T-helper 1 cell treated with Interleukin-12 subunit alpha and Interleukin-12 subunit beta and Interleukin-4 antibody, amounts not matched to agents 30 ng/mL and 1 ng/mL, for 36 hours (primary cell): Measurements from ENCODE around the gene H1-8. TPM values are rescaled to one million over a fixed set of nuclear protein-coding genes. Genes with fewer than 3 reads are reported as not detected.

Experiments used
- intact Hi-C: fragments of 100-400 bp; cut with micrococcal nuclease; formaldehyde crosslinking; loops from one replicate; pipeline ENCODE4 v1.15.1; 2024
- total RNA-seq: library from RNA; stranded (reverse); gene quantifications from 2 replicates; pipeline ENCODE4 v1.2.3, GENCODE V29; 2022

H1-8 gene
- total RNA-seq, 1 donor from 2014 or later = not detected

DNA sequence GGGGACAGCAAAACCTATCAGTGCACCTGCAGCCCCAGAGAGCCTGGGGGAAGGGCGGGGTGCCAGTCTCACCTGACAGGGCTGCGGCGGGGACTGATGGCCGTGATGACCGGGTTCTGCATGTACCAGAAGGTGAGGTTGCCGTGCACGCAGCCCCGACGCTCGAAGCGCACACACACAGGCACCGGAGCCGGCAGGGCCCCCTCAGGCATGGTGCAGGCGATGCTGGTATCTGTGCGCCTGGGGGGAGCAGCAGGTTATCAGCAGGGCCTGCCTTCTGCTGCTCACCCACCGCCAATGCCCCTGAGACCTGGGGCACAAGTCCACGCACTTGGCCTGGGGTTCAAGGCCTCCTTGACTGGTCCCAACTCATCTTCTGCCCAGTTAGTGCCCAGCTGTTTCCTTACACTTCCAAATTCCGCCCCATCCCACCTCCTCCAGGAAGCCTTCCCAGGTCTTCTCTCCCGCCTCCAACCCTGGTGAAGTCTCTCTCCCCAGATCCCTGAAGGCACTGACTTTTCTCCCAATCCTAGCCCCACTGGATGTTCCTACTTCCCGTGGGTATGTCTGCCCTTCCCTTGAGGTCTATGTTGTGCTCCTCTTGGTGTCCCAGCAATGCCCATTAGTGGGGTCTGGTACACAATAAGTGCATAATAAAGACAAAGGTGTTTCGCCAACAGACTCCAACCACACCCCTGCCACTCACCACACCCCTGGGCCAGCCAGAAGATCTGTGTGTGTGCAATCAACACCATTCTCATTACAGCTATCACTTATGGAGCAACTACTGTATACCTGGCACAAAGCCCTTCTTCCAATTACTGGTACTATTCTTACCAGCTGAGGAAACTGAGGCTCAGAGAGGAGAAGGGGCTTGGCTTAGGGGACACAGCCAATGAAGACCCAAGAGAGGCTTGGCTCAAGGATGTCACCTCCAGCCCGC lies 28.9 kb downstream of the H1-8 start:
- intact Hi-C loops = no loop called here

GRCh38 chr3:129572603-129573002 lies 29.6 kb downstream of the H1-8 start:
- intact Hi-C loops = no loop called here

DNA sequence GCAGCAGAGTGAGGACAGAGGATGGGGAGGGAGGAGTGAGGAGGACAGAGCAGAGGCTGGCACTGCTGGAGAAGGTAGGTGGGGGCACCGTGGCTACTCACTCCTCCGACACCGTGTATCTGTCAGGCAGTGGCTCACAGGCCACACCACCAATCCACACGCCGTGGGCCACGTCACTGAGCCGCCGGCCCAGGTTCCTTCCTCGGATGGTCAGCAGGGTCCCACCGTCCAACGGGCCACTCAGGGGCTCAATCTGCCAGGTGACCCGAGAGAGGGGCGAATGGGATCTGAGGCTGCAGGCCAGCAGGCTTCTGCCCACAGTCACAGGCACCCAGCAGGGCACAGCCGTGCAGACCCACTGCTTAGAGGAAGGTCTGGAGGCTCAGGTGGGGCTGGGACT lies 30.5 kb downstream of the H1-8 start:
- intact Hi-C loops = no loop called here

DNA sequence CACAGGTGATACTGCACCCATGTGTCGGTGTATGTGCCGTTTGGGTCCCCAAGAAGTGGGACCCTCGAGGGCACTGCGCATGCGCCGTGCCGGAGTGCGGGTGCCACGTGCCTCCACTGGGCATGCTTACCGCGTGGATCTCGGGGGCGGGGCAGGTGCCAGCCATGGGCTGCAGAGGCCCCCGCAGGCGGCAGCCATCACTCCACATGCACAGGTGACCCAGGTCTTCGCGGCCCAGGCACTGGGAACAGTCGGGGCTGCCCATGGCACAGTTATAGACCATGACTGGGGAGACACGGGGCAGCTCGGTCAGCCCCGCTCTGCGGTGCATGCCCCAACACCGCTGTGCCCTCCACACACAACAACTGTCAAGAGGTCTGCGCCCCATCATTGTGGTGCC lies 31.2 kb downstream of the H1-8 start:
- intact Hi-C loops = no loop called here

DNA sequence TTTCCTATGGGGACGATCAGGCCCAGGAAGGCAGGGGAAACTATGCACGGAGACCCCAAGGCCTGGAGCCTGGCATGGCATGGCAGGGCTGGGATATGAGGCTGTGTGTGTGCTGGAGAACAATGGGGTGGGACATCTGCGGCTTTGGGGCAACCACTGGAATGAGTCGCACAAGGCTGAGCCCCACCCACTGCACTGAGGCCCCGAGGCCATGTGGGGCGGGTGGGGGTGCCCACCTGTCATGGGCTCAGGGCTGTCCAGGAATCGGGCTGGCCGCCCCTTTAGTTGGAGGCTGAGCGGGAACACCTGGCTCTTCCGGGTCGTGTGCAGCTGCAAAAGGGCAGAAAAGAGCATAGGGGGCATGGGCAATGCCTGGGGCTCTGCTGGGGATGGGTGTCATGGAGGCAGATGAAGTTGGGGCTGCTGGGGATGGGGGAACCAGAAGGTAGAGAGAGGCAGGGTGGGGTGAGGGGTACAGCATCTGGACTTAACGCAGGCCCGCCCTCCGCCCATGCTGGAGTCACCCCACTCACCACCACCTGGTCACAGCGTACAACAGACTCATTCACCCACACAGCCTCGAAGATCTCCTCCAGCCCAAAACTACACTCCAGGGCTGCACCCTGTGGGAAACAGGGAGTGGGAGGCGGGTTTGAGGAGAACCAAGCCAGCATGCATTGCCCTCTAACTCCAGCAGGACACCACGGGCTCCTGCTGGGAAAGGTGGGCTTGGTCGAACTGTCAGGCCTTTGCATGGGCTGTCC lies 32.4 kb downstream of the H1-8 start:
- intact Hi-C loops = no loop called here

GRCh38 chr3:129575997-129576384 lies 33.0 kb downstream of the H1-8 start:
- intact Hi-C loops = no loop called here

GRCh38 chr3:129576514-129577352 lies 33.8 kb downstream of the H1-8 start:
- intact Hi-C loops = no loop called here

GRCh38 chr3:129577366-129577765 lies 34.4 kb downstream of the H1-8 start:
- intact Hi-C loops = no loop called here

- intact Hi-C loops = no loop called here
Measured at GRCh38 chr3:129577925-129578786, 35.2 kb downstream of the H1-8 start.

DNA sequence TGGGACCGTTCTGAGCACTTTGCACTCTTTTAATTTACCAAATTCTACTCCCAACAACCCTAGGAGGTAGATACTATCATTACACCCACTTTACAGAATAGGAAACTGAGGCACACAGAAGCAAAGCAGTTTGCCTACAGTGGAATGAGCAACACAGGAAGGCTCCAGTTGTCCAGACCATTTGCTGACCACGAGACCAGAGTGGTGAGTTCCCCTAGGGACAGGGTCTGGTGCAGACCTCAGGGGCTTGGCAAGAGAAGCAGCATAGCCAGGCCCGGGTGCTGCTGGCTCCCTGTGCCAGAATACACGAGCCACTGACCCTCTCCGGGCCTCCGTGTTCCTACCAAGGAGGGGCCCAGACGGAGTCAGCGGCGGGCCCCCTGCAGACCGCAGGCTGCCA lies 37.0 kb downstream of the H1-8 start:
- intact Hi-C loops = no loop called here

DNA sequence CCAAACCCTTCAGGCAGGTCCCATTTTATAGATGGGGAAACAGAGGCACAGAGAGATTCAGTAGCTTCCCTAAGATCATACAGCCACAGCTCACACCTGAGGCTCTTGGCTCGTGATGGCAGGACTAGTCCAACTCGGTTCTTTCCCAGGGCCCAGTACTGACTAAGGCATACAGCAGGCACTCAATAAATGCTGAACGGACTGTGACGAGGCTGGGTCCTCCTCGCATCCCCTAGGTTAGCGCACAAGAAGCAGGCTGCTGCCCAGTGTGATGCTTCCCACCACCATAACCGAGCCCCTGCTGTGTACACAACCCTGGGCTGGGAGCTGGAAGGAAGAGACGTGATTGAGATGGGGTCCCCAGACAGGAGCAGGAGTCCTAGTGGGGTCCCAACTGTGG lies 38.6 kb downstream of the H1-8 start:
- intact Hi-C loops = no loop called here

- intact Hi-C loops = no loop called here
Measured at GRCh38 chr3:129582799-129583198, 39.8 kb downstream of the H1-8 start.

DNA sequence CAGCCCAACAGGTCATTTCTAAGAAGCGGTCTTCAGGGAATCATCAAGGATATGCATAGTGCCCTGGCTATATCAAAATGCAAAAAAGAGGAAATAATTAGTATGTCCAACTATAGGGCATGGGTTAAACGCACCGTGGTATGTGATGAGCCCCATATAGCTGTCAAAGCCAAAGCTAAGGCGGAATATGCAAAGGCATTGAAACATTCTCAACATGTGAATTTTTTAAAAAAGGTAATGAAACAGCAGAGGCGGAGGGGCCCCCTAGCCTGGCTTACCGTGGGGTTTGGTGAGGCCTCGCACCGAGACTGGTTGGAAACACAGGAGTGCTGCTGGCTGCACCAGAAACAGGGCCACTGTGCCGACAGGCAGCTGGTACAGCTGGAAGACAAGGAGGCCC lies 40.3 kb downstream of the H1-8 start:
- intact Hi-C loops = no loop called here

DNA sequence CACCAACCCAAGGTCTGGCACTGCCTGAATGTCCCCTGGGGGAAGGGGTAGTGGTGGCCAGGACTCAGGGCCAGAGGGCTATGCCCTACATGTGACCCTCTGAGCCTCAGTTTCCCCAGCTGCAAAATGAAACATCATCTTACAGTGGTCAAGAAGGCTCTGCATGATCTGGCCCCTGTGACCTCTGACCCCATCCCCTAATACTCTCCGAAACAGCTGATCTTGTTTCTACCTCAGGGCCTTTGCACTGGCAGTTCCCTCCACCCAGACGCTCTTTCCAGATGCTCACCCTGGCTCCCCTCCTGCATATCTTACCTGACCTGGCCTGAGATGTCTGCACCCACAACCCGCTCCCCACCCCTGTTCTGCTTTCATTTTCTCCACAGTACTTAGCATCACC lies 41.7 kb downstream of the H1-8 start:
- intact Hi-C loops = no loop called here

DNA sequence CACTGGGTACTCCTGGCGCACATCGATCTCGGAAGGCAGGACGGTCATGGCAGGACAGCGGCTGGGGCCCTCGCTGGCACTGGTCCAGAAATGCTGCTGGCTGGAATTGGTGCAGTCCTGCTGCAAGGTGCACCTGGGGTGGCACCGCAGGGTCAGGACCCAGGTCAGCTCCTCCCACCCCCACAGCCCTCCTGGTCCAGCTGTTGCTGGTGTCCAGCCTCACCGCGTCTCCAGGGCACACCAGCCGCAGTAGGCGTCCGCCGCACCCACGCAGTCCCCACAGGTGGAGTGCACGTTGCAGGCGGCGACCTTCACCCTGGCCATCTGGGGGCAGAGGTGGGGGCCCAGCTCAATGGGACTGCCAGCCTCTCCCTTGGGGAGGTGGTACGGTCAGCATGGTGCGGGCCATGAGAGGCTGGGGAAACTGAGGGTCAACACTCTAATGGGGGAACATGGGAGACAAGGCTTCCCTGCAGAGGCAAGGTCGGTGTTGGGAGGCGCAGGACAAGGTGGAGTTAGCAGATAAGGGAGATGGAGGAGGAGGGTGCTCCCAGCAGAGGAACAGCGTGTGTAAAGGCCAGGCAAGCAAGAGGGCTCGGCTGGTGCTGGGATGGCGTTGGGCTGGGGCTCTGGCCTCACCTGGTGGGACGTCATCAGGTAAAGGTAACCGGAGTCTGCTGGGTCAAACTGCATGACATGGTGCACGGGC lies 43.1 kb downstream of the H1-8 start:
- intact Hi-C loops = no loop called here

DNA sequence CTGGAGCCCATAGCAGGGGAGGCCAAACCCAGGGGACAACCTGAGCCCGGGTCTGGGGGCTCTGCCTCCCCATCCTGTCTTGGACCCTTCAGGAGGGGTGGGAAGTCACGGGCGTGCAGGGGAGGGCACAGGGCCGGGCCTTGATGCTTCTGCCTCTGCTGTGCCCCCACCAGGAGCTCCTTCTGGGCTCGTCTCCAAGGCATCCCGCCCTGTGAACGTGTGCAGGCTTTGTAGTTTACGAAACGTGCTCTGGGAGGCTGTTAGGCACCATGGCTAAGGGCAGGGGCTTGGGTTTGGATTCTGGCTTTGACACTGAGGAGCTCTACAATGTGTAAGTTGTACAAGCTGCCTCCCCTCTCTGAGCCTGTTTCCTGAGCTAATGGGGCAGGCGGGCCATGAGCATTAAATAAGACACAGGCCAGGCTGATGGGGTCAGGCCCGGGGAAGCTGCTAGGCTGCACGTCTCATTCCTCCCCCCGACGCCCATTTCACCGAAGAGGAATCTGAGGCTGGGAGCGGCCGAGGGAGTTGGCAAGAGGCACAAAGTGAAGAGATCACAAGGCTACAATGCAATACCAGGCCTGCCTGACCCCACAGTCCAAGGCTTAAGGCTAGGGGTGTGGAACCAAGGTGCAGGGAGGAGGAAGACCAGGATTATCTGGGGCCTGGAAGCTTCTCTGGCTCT lies 43.9 kb downstream of the H1-8 start:
- intact Hi-C loops = no loop called here

- intact Hi-C loops = no loop called here
Measured at GRCh38 chr3:129587566-129588210, 44.7 kb downstream of the H1-8 start.

GRCh38 chr3:129590215-129590614 lies 47.2 kb downstream of the H1-8 start:
- intact Hi-C loops = no loop called here

- intact Hi-C loops = no loop called here
Measured at GRCh38 chr3:129591932-129592331, 49.0 kb downstream of the H1-8 start.
